Retinal pigment epithelial cell (primary cell): ENCODE results near the gene RAD50.

ENCODE experiments used
- DNase-seq: peaks from one replicate; pipeline ENCODE4 v3.0.0-alpha.2; 2010; ENCODE audit warnings: low read depth
- H3K4me3 ChIP-seq: 2 replicates; pipeline ENCODE4 v1.5.1; 2011; ENCODE audit warnings: mild to moderate bottlenecking, low read length, control low read depth, moderate library complexity
- TF ChIP-seq, protein P1 (sequence below): conservative IDR thresholded peaks from 2 replicates; pipeline ENCODE4 v1.5.1; 2011; ENCODE audit warnings: low read depth, low read length, control low read depth, inconsistent platforms

The RAD50 gene

DNA sequence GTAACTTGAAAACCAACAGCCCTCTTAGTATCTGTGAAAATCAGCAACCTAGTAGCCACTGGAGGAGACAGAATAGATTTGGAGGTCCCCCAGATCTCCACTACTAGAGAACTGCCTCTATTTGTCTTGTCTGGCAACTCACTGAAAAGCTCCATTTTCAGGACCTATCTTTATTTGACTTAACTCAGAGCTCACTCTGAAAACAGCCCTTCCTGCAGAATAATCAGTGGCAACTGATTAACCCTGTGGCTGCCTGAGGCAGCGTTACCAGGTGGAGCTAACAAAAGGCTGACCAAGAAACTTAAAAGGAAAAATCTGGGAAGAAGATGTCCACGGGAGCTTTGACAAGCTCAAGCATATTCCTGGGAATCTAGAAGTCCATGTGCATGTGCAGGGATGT lies 90.7 kb downstream of the RAD50 start:
- TF ChIP-seq, protein P1, sequence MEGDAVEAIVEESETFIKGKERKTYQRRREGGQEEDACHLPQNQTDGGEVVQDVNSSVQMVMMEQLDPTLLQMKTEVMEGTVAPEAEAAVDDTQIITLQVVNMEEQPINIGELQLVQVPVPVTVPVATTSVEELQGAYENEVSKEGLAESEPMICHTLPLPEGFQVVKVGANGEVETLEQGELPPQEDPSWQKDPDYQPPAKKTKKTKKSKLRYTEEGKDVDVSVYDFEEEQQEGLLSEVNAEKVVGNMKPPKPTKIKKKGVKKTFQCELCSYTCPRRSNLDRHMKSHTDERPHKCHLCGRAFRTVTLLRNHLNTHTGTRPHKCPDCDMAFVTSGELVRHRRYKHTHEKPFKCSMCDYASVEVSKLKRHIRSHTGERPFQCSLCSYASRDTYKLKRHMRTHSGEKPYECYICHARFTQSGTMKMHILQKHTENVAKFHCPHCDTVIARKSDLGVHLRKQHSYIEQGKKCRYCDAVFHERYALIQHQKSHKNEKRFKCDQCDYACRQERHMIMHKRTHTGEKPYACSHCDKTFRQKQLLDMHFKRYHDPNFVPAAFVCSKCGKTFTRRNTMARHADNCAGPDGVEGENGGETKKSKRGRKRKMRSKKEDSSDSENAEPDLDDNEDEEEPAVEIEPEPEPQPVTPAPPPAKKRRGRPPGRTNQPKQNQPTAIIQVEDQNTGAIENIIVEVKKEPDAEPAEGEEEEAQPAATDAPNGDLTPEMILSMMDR: no peak
- H3K4me3 ChIP-seq: no peak overlapping the region
- DNase-seq: no peak

DNA sequence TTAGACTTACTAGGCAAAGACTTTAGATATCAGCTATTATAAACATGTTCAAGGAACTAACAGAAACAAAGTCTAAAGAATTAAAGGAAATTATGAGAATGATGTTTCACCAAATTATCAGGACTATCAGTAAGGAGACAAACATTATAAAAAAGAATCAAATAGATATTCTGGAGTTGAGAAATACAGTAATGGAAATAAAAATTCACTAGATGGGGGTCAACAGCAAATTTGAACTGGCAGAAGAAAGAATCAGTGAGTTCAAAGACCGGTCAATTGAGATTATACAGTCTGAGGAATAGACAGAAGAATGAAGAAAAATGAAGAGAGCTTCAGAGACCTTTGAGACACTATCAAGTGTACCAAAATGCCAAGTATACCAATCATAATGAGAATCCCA lies 91.6 kb downstream of the RAD50 start:
- no peak for DNase-seq
- H3K4me3 ChIP-seq: no peak overlapping the region
- TF ChIP-seq, protein P1: no peak

DNA sequence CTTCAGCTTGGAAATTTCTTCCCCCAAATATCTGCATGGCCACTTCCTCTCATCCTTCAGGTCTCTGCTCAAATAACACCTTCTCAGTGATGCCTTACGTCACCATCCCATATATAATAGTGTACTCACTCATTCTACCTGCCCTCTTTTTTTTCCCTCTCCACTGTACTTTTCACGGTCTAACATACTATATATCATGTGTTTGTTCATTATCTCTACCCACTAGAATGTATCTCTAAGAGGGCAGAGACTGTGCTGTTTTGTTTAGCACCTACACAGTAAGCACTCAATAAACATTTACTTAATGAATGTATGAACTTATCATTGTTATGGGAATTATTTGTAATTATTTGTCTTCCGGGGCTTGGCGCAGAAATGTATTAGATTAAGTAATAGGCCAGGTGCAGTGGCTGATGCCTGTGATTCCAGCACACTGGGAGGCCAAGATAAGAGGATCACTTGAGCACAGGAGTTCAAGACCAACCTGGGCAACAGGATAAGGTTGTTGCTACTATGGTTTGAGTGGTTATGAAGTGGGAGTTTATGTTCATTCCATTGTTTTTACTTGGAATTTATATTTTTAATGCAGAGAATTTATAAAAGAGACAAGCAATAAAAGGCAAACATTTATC lies 95.2 kb downstream of the RAD50 start:
- H3K4me3 ChIP-seq: no peak overlapping the region
- TF ChIP-seq, protein P1: no peak
- DNase-seq: no peak

DNA sequence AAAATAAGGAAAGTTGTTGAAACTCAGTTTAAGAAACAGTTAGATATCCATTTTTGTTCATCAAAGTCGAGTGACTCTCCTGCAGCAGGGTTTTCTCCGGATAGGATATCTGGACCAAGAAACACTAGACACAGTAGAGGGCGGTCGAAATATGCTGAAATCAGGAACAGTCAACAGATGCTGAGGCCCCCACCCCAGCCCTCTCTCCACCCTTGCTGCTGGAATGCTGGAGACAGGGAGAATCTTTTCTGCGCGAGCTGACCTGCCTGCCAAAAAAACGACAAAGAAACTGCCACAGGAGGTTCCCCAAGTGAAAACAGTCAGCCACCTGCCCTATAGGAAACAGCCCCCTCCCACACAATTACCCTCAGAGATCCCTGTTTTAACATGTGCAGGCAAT lies 96.9 kb downstream of the RAD50 start:
- H3K4me3 ChIP-seq: no peak overlapping the region
- DNase-seq: no peak
- TF ChIP-seq, protein P1: no peak

DNA sequence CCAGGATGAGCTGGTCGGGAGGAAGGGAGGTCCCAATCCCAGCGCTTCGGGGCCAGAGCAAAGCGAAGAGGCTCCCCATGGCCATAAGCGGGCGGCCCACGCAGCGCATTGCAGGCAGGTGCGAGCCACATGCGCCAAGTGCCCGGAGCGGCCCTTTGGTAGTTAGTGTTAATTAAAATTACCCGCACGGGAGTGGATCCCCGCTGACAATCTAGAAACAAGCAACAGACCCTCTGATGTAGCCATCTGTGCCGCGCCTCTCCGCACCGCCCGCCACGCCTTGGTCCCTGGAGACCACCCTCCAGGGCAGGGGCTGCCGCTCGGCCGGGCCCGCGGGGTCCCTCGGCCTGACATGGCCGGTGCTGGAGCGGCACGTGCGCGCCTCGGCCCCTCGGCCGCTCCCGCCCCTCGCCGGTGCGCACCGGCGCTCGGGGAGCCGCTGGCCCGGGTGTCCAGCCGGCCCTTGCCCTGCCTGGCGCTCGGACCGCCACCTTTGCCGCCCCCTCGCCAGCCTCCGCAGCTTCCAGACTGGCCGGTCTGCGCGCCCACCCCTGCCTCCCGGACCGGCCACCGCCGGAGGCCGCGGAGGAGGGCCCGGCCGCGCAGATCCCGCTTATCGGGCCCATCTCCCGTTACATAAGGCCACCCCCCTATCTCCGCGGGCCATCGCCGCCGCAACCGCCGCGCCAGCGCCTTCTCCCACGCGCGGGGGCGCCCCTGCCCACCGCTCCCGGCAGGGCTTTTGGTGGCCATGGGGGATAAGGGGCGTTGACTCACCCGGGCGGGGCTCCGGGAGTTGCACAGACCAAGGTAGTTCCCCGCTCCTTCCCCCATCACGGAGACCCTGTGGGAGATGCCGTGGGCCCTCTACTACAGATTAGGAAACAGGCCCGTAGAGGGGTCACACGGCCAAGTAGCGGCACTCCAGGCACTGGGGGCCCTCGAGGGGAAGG lies 99.3 kb downstream of the RAD50 start:
- H3K4me3 ChIP-seq: peak overlapping the region; percentile 34
- TF ChIP-seq, protein P1: peak; percentile 31
- no peak for DNase-seq

DNA sequence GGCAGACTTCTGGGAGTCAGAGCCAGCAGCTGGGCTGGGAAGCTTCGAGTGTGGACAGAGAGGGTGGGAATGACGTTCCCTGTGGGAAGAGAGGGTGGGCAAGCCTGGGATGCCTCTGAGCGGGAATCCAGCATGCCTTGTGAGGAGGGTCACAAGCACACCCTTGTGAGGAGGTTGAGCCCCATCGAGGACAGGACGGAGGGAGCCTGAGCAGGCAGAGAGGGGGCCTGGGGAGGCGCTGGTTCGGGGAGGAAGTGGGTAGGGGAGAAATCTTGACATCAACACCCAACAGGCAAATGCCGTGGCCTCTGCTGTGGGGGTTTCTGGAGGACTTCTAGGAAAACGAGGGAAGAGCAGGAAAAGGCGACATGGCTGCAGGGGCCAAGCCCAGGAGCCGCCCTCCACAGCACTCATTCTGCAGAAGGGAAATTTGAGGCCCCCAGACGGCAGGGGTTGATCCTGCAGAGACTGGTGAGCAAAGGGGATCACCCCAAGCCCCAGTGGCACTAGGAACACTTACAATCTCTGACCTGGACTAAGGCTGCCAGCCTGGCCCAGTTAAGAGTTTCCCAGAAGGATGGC lies 100.1 kb downstream of the RAD50 start:
- TF ChIP-seq, protein P1: no peak
- no peak for DNase-seq
- peak overlapping the region; percentile 29 for H3K4me3 ChIP-seq
